K562 (cell line): ENCODE results near the gene PRDM11. TPM values are rescaled to one million over a fixed set of nuclear protein-coding genes. Genes with fewer than 3 reads are reported as not detected.

Experiments used
- ATAC-seq: fragments of 200-7000 bp; cut with Tn5 transposase; 3 replicates; pipeline ENCODE4 v1.9.1; 2020; ENCODE audit warnings: moderate library complexity
- BruUV-seq: library from RNA; stranded (reverse); fragments of 400-500 nt; replicated peaks from 2 replicates; lab custom pipeline; 2021; lab: Mats Ljungman, UMichigan
- CTCF ChIA-PET: fragments of 300-600 bp; formaldehyde crosslinking; extraction: SDS; loops from one replicate; lab custom pipeline; 2021; ENCODE audit warnings: low intra/inter-chr PET ratio; lab: Yijun Ruan, JAX
- POLR2A ChIA-PET: fragments of 300-600, 350-650 bp; sonication (Branson Sonifier 250); formaldehyde crosslinking; extraction: SDS; loops from one replicate; lab custom pipeline; 2021; ENCODE audit warnings: antibody characterized with exemption, inconsistent platforms; lab: Yijun Ruan, JAX
- DNase-seq, 4 experiments: peaks; one replicate each; pipeline versions ENCODE4 v3.0.0 to v3.0.0-alpha.2; 2011 to 2018; ENCODE audit warnings: low spot score in 3 of 4, mixed read lengths in 3 of 4; ENCODE audit errors: extremely low read depth in 1 of 4
- FAIRE-seq: peaks from 2 replicates; lab custom pipeline; 2011; peaks lifted over from hg19 to GRCh38; lab: Jason Lieb, UNC
- H2AFZ ChIP-seq: 2 replicates; pipeline ENCODE4 v1.6.0; 2011; ENCODE audit warnings: low read depth, low read length, control low read depth, inconsistent platforms
- H3K27ac ChIP-seq: fragments of 200-600 bp; 3 replicates; pipeline ENCODE4 v1.8.0; 2011; ENCODE audit warnings: low read depth, mild to moderate bottlenecking, control low read depth, inconsistent platforms, low read length, moderate library complexity, mixed read lengths; ENCODE audit errors: extremely low read depth
- H3K27me3 ChIP-seq, 2 experiments: fragments of 300-600 bp in 1 of 2; 2 replicates in 1 of 2; 3 replicates in 1 of 2; pipeline versions ENCODE4 v1.6.0 to v1.8.0; 2011; ENCODE audit warnings: inconsistent platforms in 2 of 2, low read length in 2 of 2, mild to moderate bottlenecking in 1 of 2, mixed read lengths in 1 of 2, moderate library complexity in 1 of 2; ENCODE audit not compliant: control insufficient read depth in 2 of 2, insufficient read depth in 2 of 2
- H3K36me3 ChIP-seq: fragments of 300-600 bp; 3 replicates; pipeline ENCODE4 v1.8.0; 2011; ENCODE audit warnings: mild to moderate bottlenecking, low read length, inconsistent platforms; ENCODE audit not compliant: control insufficient read depth, insufficient read depth
- H3K4me1 ChIP-seq, 2 experiments: fragments of 200-600 bp in 1 of 2; replicated peaks in 1 of 2; 2 replicates in 1 of 2; 3 replicates in 1 of 2; pipeline versions ENCODE4 v1.5.1 to v1.8.0; 2011; ENCODE audit warnings: inconsistent platforms in 2 of 2, low read length in 2 of 2, mild to moderate bottlenecking in 1 of 2, mixed read lengths in 1 of 2, moderate library complexity in 1 of 2; ENCODE audit not compliant: control insufficient read depth in 2 of 2, insufficient read depth in 2 of 2
- H3K4me2 ChIP-seq: 2 replicates; pipeline ENCODE4 v1.6.1; 2011; ENCODE audit warnings: low read length, control low read depth, inconsistent platforms, mixed read lengths; ENCODE audit not compliant: insufficient read depth
- H3K4me3 ChIP-seq: fragments of 200-600 bp; sonication (generic), shearing (Covaris generic); 2 replicates; pipeline ENCODE4 v1.5.1; 2016; ENCODE audit warnings: control low read depth, inconsistent platforms
- H3K79me2 ChIP-seq: fragments of 200-600 bp; 3 replicates; pipeline ENCODE4 v1.8.0; 2011; ENCODE audit warnings: low read length, inconsistent platforms; ENCODE audit not compliant: control insufficient read depth, insufficient read depth
- H3K9ac ChIP-seq, 2 experiments: 2 replicates each; pipeline versions ENCODE4 v1.6.0 to v1.6.1; 2011; ENCODE audit warnings: low read depth in 2 of 2, low read length in 2 of 2, control low read depth in 1 of 2, inconsistent platforms in 1 of 2, mild to moderate bottlenecking in 1 of 2, mixed read lengths in 1 of 2; ENCODE audit not compliant: insufficient read depth in 1 of 2
- H3K9me1 ChIP-seq: one replicate; pipeline ENCODE4 v1.6.0; 2011; ENCODE audit warnings: inconsistent platforms, mild to moderate bottlenecking, low read length, moderate library complexity; ENCODE audit not compliant: control insufficient read depth, insufficient read depth
- H3K9me3 ChIP-seq: replicated peaks from 2 replicates; pipeline ENCODE4 v1.5.1; 2011; ENCODE audit warnings: low read depth, low read length, inconsistent platforms; ENCODE audit not compliant: control insufficient read depth, insufficient read depth
- H4K20me1 ChIP-seq: replicated peaks from 2 replicates; pipeline ENCODE4 v1.6.1; 2011; ENCODE audit warnings: low read length, inconsistent platforms, mixed read lengths; ENCODE audit not compliant: control insufficient read depth, insufficient read depth
- FOSL1 ChIP-seq: fragments of 200-800 bp; sonication (Bioruptor generic); conservative IDR thresholded peaks from 2 replicates; pipeline ENCODE4 v1.6.1; 2016; ENCODE audit warnings: missing genetic modification characterization, missing compliant biosample characterization
- MCM5 ChIP-seq: fragments of 450-650 bp; IDR thresholded peaks from 2 replicates; pipeline ENCODE4 v1.6.1; 2016; ENCODE audit warnings: low read depth
- RBM34 ChIP-seq: fragments of 200-400 bp; formaldehyde crosslinking; IDR thresholded peaks from 2 replicates; pipeline ENCODE4 v1.6.1; 2018; ENCODE audit warnings: low read length, borderline replicate concordance; ENCODE audit not compliant: insufficient read depth
- TCFL5 ChIP-seq: fragments of 250-450 bp; sonication (Bioruptor Pico); conservative IDR thresholded peaks from 2 replicates; pipeline ENCODE4 v1.6.1; 2021; ENCODE audit warnings: mild to moderate bottlenecking, moderate library complexity, matching md5 sums
- TEAD1 ChIP-seq, 2 experiments: fragments of 450-650 bp in 1 of 2; sonication (generic) in 1 of 2; formaldehyde crosslinking; IDR thresholded peaks; 2 replicates each; pipeline versions ENCODE4 v1.4.0 to v1.8.0; 2020 to 2022; ENCODE audit warnings: mild to moderate bottlenecking in 2 of 2, missing genetic modification reagents in 1 of 2
- TSC22D4 ChIP-seq: fragments of 450-650 bp; IDR thresholded peaks from 2 replicates; pipeline ENCODE4 v1.6.1; 2016; ENCODE audit warnings: missing genetic modification characterization, missing biosample characterization, control low read depth
- ZNF134 ChIP-seq: fragments of 250-450 bp; sonication (Bioruptor Pico); conservative IDR thresholded peaks from 2 replicates; pipeline ENCODE4 v1.4.0; 2020
- ZNF165 ChIP-seq: fragments of 250-450 bp; sonication (Bioruptor Pico); IDR thresholded peaks from 2 replicates; pipeline ENCODE4 v1.4.0; 2020; ENCODE audit warnings: borderline replicate concordance
- ZNF408 ChIP-seq: fragments of 250-450 bp; sonication (Bioruptor Pico); IDR thresholded peaks from 2 replicates; pipeline ENCODE4 v1.4.0; 2020; ENCODE audit warnings: low read depth, mild to moderate bottlenecking, moderate library complexity
- ZNF764 ChIP-seq: fragments of 250-450 bp; sonication (Bioruptor Pico); IDR thresholded peaks from 2 replicates; pipeline ENCODE4 v1.4.0; 2020; ENCODE audit warnings: low read depth, mild to moderate bottlenecking, moderate library complexity
- WGBS: fragments of 100-300 bp; shearing (Covaris generic); methylation state at CpG from one replicate; pipeline ENCODE4 v1.1.6; 2016; ENCODE audit warnings: low coverage, mixed read lengths; ENCODE audit not compliant: insufficient coverage; ENCODE audit errors: missing lambda C conversion rate; 5-methylcytosine and 5-hydroxymethylcytosine counted together
- in situ Hi-C: fragments of 300-500 bp; cut with MboI; formaldehyde crosslinking; loops from 4 replicates; pipeline ENCODE4 v1.15.0; 2018; ENCODE audit warnings: inconsistent platforms, mixed read lengths
- intact Hi-C: fragments of 100-400 bp; cut with micrococcal nuclease; formaldehyde crosslinking; loops from 2 replicates; pipeline ENCODE4 v1.14.2; 2022
- polyA plus RNA-seq, 8 experiments: library from polyadenylated mRNA; depleted of rRNA in 4 of 8; stranded (reverse) in 5 of 8; unstranded in 3 of 8; fragments of >200 nt; fragmentation: Nextera tagmentation in 2 of 8; fragmentation: Illumina TruSeq in 1 of 8; extraction: Ambion mirVana in 2 of 8; extraction: Trizol in 1 of 8; gene quantifications; 2 replicates each; pipeline versions ENCODE4 v1.2.1 to v1.2.3, GENCODE V29; 2011 to 2014; ENCODE audit warnings: inconsistent platforms in 1 of 8, missing spikeins in 1 of 8
- total RNA-seq, 7 experiments: library from RNA; depleted of rRNA in 6 of 7; stranded (reverse); fragments of >200 nt in 6 of 7; fragmentation: Illumina TruSeq in 2 of 7; extraction: Trizol in 2 of 7; gene quantifications; 2 replicates each; pipeline versions ENCODE4 v1.2.1 to v1.2.3, GENCODE V29; 2011 to 2021; ENCODE audit warnings: low replicate concordance in 1 of 7
- TF ChIP-seq, protein P1 (sequence below): sonication (generic); formaldehyde crosslinking; IDR thresholded peaks from 2 replicates; pipeline ENCODE4 v1.8.1; 2022; ENCODE audit warnings: missing genetic modification reagents
- TF ChIP-seq, protein P2 (sequence below), 2 experiments: fragments of 150-350 bp in 1 of 2; IDR thresholded peaks; 2 replicates each; pipeline ENCODE4 v1.6.1; 2012 to 2016; ENCODE audit warnings: low read depth in 2 of 2, low read length in 2 of 2, mild to moderate bottlenecking in 1 of 2, moderate library complexity in 1 of 2
- TF ChIP-seq, protein P3 (sequence below): fragments of 450-650 bp; IDR thresholded peaks from 2 replicates; pipeline ENCODE4 v1.6.1; 2016; ENCODE audit warnings: mild to moderate bottlenecking

PRDM11 gene
- total and polyA plus RNA-seq, 9 of the 15 experiments (the other 6 are each of a cell fraction or from before 2014, with no cell fraction given), result 0.01 to 1.1 (median 0.29) TPM

DNA sequence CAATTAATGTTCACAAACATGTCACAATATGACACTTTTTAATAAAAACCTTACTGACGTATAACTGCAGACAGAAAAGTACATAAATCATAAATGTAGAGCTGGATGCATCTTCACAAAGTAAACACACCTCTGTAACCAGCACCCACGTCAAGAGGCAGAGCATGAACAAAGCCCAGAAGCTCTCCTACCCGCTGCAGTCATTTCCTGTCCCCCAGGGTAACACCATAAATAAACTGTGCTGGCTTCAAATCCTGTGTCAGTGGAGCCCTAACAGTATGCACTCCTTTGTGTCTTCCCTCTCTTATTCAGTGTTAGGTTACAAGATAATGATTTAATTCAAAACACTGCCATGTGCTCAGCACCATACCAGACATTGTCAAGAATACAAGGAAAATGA lies 134.0 kb downstream of the PRDM11 start (continued):
- no peak for TF ChIP-seq TSC22D4 (tag)
- TF ChIP-seq, protein P1, sequence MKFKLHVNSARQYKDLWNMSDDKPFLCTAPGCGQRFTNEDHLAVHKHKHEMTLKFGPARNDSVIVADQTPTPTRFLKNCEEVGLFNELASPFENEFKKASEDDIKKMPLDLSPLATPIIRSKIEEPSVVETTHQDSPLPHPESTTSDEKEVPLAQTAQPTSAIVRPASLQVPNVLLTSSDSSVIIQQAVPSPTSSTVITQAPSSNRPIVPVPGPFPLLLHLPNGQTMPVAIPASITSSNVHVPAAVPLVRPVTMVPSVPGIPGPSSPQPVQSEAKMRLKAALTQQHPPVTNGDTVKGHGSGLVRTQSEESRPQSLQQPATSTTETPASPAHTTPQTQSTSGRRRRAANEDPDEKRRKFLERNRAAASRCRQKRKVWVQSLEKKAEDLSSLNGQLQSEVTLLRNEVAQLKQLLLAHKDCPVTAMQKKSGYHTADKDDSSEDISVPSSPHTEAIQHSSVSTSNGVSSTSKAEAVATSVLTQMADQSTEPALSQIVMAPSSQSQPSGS (CRISPR knock-in tag), result no peak

DNA sequence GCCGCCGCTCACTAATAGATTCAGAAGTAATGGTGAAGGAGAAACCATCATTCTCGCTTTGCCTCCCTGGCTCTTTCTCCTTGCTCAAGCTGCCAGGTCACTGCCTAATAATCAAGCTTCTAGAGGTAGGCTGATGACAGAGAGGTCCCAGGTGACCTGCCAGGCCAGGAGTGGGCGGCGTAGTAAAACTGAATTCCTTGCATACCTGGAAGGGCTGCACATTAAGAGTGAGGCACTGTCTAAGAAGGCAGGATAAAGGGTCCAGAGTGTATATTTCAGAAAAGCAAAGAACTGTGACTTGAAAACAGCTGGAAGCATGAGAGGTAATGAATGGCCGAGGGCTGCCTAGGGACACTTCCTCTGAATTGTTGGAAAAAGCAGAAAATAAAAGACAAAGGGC lies 135.6 kb downstream of the PRDM11 start:
- no peaks in the 10 kb centered on the region for H3K9me1 ChIP-seq
- H2AFZ ChIP-seq, result no peak overlapping the region
- in situ Hi-C loops (loop anchor here (25.0 kb wide), 1 partner anchor 170 kb away; no protein-coding TSS in a partner anchor), intact Hi-C loops (no loop called here)
- no peak for FAIRE-seq
- no peaks in the 10 kb centered on the region for H3K79me2 ChIP-seq
- H3K4me1 ChIP-seq, result peaks cover 0 to 5% of the 10 kb centered on the region in 2 experiments; a peak in 2 of 5 replicates
- H3K4me3 ChIP-seq, result no peak overlapping the region
- CTCF ChIA-PET, result no interaction called here
- H3K9me3 ChIP-seq, result no peaks in the 10 kb centered on the region
- 0% methylated on average over 6 of the region's 6 CpGs for WGBS
- DNase-seq, result no peak
- no peak overlapping the region for H3K9ac ChIP-seq
- POLR2A ChIA-PET, result interaction anchor here (0.6 kb wide), 1 partner anchor 236 kb away, joined by 4 read pairs; no protein-coding TSS in a partner anchor
- H3K27ac ChIP-seq, result no peak overlapping the region
- no TSS peak for BruUV-seq
- no peaks in the 10 kb centered on the region; the same call in 1 of the 2 replicates for H4K20me1 ChIP-seq
- no peaks in the 10 kb centered on the region for H3K36me3 ChIP-seq
- no peak overlapping the region for H3K4me2 ChIP-seq
- no peak for ATAC-seq
- peaks cover 13 to 19% of the 10 kb centered on the region in 2 experiments; a peak in 3 of 5 replicates for H3K27me3 ChIP-seq
- TF ChIP-seq ZNF408 (no peak), ZNF764 (no peak), TEAD1 (CRISPR knock-in tag; IDR thresholded peaks at IDR 0.05) (no peak), MCM5 (no peak), FOSL1 (tag) (no peak), ZNF165 (no peak), RBM34 (no peak), ZNF134 (CRISPR knock-in tag) (no peak), TCFL5 (CRISPR knock-in tag) (no peak)
- TF ChIP-seq, protein P2, sequence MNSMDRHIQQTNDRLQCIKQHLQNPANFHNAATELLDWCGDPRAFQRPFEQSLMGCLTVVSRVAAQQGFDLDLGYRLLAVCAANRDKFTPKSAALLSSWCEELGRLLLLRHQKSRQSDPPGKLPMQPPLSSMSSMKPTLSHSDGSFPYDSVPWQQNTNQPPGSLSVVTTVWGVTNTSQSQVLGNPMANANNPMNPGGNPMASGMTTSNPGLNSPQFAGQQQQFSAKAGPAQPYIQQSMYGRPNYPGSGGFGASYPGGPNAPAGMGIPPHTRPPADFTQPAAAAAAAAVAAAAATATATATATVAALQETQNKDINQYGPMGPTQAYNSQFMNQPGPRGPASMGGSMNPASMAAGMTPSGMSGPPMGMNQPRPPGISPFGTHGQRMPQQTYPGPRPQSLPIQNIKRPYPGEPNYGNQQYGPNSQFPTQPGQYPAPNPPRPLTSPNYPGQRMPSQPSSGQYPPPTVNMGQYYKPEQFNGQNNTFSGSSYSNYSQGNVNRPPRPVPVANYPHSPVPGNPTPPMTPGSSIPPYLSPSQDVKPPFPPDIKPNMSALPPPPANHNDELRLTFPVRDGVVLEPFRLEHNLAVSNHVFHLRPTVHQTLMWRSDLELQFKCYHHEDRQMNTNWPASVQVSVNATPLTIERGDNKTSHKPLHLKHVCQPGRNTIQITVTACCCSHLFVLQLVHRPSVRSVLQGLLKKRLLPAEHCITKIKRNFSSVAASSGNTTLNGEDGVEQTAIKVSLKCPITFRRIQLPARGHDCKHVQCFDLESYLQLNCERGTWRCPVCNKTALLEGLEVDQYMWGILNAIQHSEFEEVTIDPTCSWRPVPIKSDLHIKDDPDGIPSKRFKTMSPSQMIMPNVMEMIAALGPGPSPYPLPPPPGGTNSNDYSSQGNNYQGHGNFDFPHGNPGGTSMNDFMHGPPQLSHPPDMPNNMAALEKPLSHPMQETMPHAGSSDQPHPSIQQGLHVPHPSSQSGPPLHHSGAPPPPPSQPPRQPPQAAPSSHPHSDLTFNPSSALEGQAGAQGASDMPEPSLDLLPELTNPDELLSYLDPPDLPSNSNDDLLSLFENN (IDR thresholded peaks at IDR 0.05; ENCODE audit: low read depth in 2 of 2, low read length in 2 of 2), result no peak
- TF ChIP-seq, protein P3, sequence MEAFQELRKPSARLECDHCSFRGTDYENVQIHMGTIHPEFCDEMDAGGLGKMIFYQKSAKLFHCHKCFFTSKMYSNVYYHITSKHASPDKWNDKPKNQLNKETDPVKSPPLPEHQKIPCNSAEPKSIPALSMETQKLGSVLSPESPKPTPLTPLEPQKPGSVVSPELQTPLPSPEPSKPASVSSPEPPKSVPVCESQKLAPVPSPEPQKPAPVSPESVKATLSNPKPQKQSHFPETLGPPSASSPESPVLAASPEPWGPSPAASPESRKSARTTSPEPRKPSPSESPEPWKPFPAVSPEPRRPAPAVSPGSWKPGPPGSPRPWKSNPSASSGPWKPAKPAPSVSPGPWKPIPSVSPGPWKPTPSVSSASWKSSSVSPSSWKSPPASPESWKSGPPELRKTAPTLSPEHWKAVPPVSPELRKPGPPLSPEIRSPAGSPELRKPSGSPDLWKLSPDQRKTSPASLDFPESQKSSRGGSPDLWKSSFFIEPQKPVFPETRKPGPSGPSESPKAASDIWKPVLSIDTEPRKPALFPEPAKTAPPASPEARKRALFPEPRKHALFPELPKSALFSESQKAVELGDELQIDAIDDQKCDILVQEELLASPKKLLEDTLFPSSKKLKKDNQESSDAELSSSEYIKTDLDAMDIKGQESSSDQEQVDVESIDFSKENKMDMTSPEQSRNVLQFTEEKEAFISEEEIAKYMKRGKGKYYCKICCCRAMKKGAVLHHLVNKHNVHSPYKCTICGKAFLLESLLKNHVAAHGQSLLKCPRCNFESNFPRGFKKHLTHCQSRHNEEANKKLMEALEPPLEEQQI, result no peak
